ENCODE measurements around the gene NOXA1.

NOXA1 gene

DNA sequence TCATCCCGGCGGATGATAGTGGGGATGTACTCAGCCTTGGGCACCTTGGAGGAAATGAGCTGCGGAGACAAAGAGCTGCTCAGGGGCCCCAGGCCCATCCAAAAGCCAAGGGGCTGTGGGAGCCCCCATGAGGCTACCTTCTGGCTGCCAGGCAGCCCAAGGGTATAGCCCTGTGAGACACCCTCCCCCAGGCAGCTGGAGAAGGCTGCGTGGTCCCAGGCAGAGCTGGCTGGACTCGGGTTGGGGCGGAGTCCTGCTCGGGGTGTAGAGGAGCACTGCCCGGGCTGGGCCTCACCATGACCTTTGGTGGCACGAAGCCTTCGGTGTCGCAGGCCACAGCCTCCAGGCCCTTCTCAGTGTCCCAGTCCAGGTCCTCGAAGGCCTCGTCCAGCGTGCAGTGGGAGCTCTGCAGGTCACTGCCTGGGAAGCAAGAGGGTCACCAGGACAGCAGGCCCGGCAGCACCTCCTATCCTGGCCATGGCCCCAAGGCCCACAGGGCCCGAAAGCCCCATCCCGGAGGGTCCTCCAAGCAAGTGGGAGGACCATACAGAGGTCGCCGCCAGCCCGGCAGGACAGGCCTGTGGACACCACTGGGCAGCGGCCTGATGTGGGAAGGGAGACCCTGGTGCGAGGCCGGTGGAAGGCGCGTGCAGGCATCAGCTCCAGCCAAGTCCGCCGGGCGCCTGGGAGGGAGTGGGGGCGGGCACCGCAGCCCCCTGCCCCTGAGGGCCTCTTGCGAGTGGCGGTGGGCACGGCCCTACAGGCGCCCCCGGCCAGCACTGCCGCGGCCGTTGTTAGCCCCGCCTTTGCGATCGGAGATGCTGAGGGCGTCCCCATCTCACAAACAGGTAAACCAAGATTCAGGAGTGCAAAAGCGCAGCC lies 29.8 kb downstream of the NOXA1 start:
- no peak for DNase-seq (ENCODE audit: low spot score)
- no peak for TF ChIP-seq CTCF (IDR thresholded peaks at IDR 0.05; ENCODE audit: extremely low read depth, insufficient read depth, missing control alignments)
- in situ Hi-C loops (cut with MboI; ENCODE audit: low pct_unique_long_range_greater_than_20kb, low sequenced_read_pairs, unreplicated experiment), result no loop called here

GRCh38 chr9:137453643-137454081 lies 30.5 kb downstream of the NOXA1 start:
- in situ Hi-C loops (cut with MboI; ENCODE audit: low pct_unique_long_range_greater_than_20kb, low sequenced_read_pairs, unreplicated experiment), result no loop called here
- peak; percentile 93 for DNase-seq (ENCODE audit: low spot score)
- no peak for TF ChIP-seq CTCF (IDR thresholded peaks at IDR 0.05; ENCODE audit: extremely low read depth, insufficient read depth, missing control alignments)

DNA sequence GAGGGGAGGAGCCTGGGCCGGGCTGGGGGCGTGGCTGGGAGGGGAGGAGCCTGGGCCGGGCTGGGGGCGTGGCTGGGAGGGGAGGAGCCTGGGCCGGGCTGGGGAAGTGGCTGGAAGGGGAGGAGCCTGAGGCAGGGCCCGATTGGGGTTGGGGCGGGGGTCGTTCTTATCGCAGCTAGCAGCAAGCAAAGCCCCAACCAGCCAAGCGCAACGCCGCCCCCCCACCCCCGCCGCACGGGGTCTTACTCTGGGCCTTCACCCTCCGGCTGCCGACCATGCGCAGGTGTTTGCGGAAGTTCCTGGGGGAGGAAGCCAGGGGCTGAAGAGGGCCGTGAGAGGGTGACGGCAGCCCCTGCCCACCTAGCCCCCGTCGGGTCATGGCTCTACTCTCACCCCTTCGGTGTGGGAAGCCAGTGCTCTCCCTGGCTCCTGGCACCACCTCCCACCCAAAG lies 31.0 kb downstream of the NOXA1 start:
- peak; percentile 81 for DNase-seq (ENCODE audit: low spot score)
- in situ Hi-C loops (cut with MboI; ENCODE audit: low pct_unique_long_range_greater_than_20kb, low sequenced_read_pairs, unreplicated experiment), result no loop called here
- TF ChIP-seq CTCF (IDR thresholded peaks at IDR 0.05; ENCODE audit: extremely low read depth, insufficient read depth, missing control alignments), result no peak

DNA sequence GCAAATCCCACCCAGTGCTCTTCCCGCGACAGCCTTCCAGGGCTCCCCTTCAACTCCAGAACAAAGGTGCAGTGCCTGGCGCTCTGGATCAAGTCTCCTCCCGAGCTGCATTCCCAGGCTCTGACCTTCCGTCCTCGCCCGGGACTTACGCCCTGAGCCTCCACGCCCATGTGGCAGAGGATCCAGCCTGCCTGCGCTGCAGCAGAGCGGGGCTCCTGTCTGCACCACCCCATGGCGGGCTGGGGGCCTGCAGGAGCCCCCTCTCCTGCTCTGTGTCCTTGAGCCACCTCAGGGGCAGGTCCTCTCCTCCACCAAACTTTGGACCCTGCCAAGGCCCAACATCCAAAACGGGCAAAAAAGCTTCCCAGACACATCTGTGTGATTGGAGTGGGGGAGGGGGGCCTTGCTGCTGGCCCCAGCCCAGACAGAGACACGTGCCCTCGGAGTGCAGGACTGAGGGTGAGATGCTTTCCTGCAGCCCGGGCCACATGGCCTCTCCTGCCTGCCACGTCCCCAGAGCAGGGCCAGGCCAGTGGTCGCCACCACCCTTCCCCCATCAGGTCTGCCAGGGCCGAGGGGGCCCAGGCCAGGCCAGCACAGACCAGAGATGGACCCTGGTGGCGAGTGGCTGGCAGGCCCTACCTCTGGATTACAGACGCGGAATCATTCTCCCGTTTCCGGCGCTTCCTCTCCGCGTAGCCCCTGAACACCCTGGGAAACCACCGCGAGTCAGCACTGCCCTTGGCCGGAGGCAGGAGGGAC lies 31.6 kb downstream of the NOXA1 start:
- in situ Hi-C loops (cut with MboI; ENCODE audit: low pct_unique_long_range_greater_than_20kb, low sequenced_read_pairs, unreplicated experiment), result no loop called here
- TF ChIP-seq CTCF (IDR thresholded peaks at IDR 0.05; ENCODE audit: extremely low read depth, insufficient read depth, missing control alignments), result no peak
- no peak for DNase-seq (ENCODE audit: low spot score)

- no peak for DNase-seq (ENCODE audit: low spot score)
- no peak for TF ChIP-seq CTCF (IDR thresholded peaks at IDR 0.05; ENCODE audit: extremely low read depth, insufficient read depth, missing control alignments)
- in situ Hi-C loops (cut with MboI; ENCODE audit: low pct_unique_long_range_greater_than_20kb, low sequenced_read_pairs, unreplicated experiment), result no loop called here
These were observed 32.3 kb downstream of the NOXA1 start for GRCh38 chr9:137455359-137455991.

Data from GM13977 (cell line).